Stomach smooth muscle (tissue), 2 donors: ENCODE data around the gene OR2V2.
"Not testable (repeated sequence)": the region's sequence is repeated elsewhere in the genome, so short reads cannot be mapped to it uniquely, and the experiment has no call there.

ENCODE experiments used
- H3K27ac ChIP-seq: one replicate; pipeline ENCODE4 v1.7.0; 2013; ENCODE audit warnings: mild to moderate bottlenecking, low read length, inconsistent platforms
- H3K27me3 ChIP-seq, 2 donors: one replicate each; pipeline ENCODE4 v1.7.0; 2013; ENCODE audit warnings: low read length in 2 of 2; ENCODE audit not compliant: insufficient read depth in 2 of 2, control insufficient read depth in 1 of 2
- H3K36me3 ChIP-seq, 2 donors: one replicate each; pipeline ENCODE4 v1.7.0; 2013; ENCODE audit warnings: low read length in 2 of 2; ENCODE audit not compliant: control insufficient read depth in 2 of 2, insufficient read depth in 2 of 2
- H3K4me1 ChIP-seq: one replicate; pipeline ENCODE4 v1.7.0; 2013; ENCODE audit warnings: low read length; ENCODE audit not compliant: control insufficient read depth, insufficient read depth
- H3K4me3 ChIP-seq, 2 donors: one replicate each; pipeline ENCODE4 v1.7.0; 2013; ENCODE audit warnings: low read length in 2 of 2
- H3K9ac ChIP-seq, 2 donors: one replicate each; pipeline ENCODE4 v1.7.0; 2013; ENCODE audit warnings: low read length in 2 of 2, mild to moderate bottlenecking in 1 of 2
- H3K9me3 ChIP-seq, 2 donors: one replicate each; pipeline ENCODE4 v1.7.0; 2013; ENCODE audit warnings: low read length in 2 of 2; ENCODE audit not compliant: control insufficient read depth in 2 of 2
- donor health status: healthy.
- donor health status: Pancreatic carcinoma.

OR2V2 gene

GRCh38 chr5:181149806-181150733 lies 2.7 kb downstream of the OR2V2 start:
- Histone ChIP-seq H3K27ac (no peak overlapping the region), H3K9ac (no peak overlapping the region), H3K4me1 (no peaks in the 10 kb centered on the region), H3K36me3 (no peaks in the 10 kb centered on the region), H3K9me3 (peaks cover 0 to 4% of the 10 kb centered on the region in 2 donors), H3K27me3 (peaks cover 14 to 20% of the 10 kb centered on the region in 2 donors), H3K4me3 (no peak overlapping the region)

GRCh38 chr5:181151146-181151545 lies 3.8 kb downstream of the OR2V2 start:
- Histone ChIP-seq H3K4me3 (no peak overlapping the region), H3K9ac (no peak overlapping the region), H3K27ac (no peak overlapping the region), H3K36me3 (no peaks in the 10 kb centered on the region), H3K4me1 (no peaks in the 10 kb centered on the region), H3K27me3 (peaks cover 17 to 20% of the 10 kb centered on the region in 2 donors), H3K9me3 (peaks cover 0 to 4% of the 10 kb centered on the region in 2 donors)

GRCh38 chr5:181152406-181152805 lies 5.0 kb downstream of the OR2V2 start:
- Histone ChIP-seq H3K27me3 (peaks cover 17 to 20% of the 10 kb centered on the region in 2 donors), H3K9me3 (peaks cover 0 to 4% of the 10 kb centered on the region in 2 donors)

GRCh38 chr5:181153814-181154213 lies 6.4 kb downstream of the OR2V2 start:
- Histone ChIP-seq H3K36me3 (no peaks in the 10 kb centered on the region), H3K27ac (no peak overlapping the region), H3K4me1 (no peaks in the 10 kb centered on the region), H3K9ac (no peak overlapping the region), H3K4me3 (no peak overlapping the region), H3K27me3 (peaks cover 14 to 17% of the 10 kb centered on the region in 2 donors), H3K9me3 (peaks cover 0 to 4% of the 10 kb centered on the region in 2 donors)

More at GRCh38 chr5:181152406-181152805, 5.0 kb downstream of the OR2V2 start:
- no peak overlapping the region for H3K27ac ChIP-seq
- H3K36me3 ChIP-seq, result no peaks in the 10 kb centered on the region
- no peak overlapping the region for H3K9ac ChIP-seq
- no peaks in the 10 kb centered on the region for H3K4me1 ChIP-seq
- H3K4me3 ChIP-seq, result no peak overlapping the region

GRCh38 chr5:181156758-181157157 lies 9.4 kb downstream of the OR2V2 start:
- Histone ChIP-seq H3K9me3 (peaks cover 0 to 4% of the 10 kb centered on the region in 2 donors), H3K36me3 (no peaks in the 10 kb centered on the region), H3K4me3 (no peak overlapping the region), H3K27ac (no peak overlapping the region), H3K9ac (no peak overlapping the region), H3K27me3 (peaks cover 3 to 4% of the 10 kb centered on the region in 2 donors), H3K4me1 (peaks cover 9% of the 10 kb centered on the region)

GRCh38 chr5:181158869-181159268 lies 11.5 kb downstream of the OR2V2 start:
- peaks cover 9% of the 10 kb centered on the region for H3K4me1 ChIP-seq
- no peaks in the 10 kb centered on the region for H3K36me3 ChIP-seq
- H3K9me3 ChIP-seq, result no peaks in the 10 kb centered on the region
- H3K4me3 ChIP-seq, result no peak overlapping the region
- H3K27me3 ChIP-seq, result peaks cover 4 to 5% of the 10 kb centered on the region in 2 donors
- no peak overlapping the region for H3K27ac ChIP-seq
- no peak overlapping the region for H3K9ac ChIP-seq

- H3K4me1 ChIP-seq, result peaks cover 9% of the 10 kb centered on the region
- no peaks in the 10 kb centered on the region for H3K9me3 ChIP-seq
- peaks cover 6 to 9% of the 10 kb centered on the region in 2 donors for H3K27me3 ChIP-seq
- no peaks in the 10 kb centered on the region for H3K36me3 ChIP-seq
- peak overlapping the region; percentile 69 for H3K27ac ChIP-seq
- H3K9ac ChIP-seq, result peak overlapping the region in 1 of 2 donors; percentile 61
- H3K4me3 ChIP-seq, result peak overlapping the region; percentile 59 to 61
Measured at GRCh38 chr5:181159286-181160151, 12.1 kb downstream of the OR2V2 start.

GRCh38 chr5:181160152-181160754 lies 12.9 kb downstream of the OR2V2 start:
- peaks cover 4 to 11% of the 10 kb centered on the region in 2 donors for H3K27me3 ChIP-seq
- peak overlapping the region; percentile 61 to 71 for H3K9ac ChIP-seq
- H3K4me1 ChIP-seq, result peaks cover 9% of the 10 kb centered on the region
- H3K4me3 ChIP-seq, result peak overlapping the region; percentile 59 to 61
- no peaks in the 10 kb centered on the region for H3K9me3 ChIP-seq
- H3K27ac ChIP-seq, result peak overlapping the region; percentile 69
- H3K36me3 ChIP-seq, result no peaks in the 10 kb centered on the region

GRCh38 chr5:181160755-181161533 lies 13.6 kb downstream of the OR2V2 start:
- H3K9ac ChIP-seq, result peak overlapping the region in 1 of 2 donors; percentile 42
- not testable (repeated sequence) for H3K27ac ChIP-seq, H3K36me3 ChIP-seq, H3K4me1 ChIP-seq, H3K9me3 ChIP-seq
- H3K4me3 ChIP-seq, result peak overlapping the region in 1 of 2 donors; percentile 58
- H3K27me3 ChIP-seq, result peaks cover 8 to 14% of the 10 kb centered on the region in 2 donors
